RWPE2 (cell line): Measurements from ENCODE around the gene DSE.

Experiments
- ATAC-seq: fragments of 200-7000 bp; cut with Tn5 transposase; 3 replicates; pipeline ENCODE4 v1.9.1; 2021; ENCODE audit warnings: low read depth
- DNase-seq: peaks from one replicate; pipeline ENCODE4 v3.0.0-alpha.2; 2020; ENCODE audit warnings: low spot score
- H3K27ac ChIP-seq: fragments of 450-650 bp; 2 replicates; pipeline ENCODE4 v1.5.1; 2017; ENCODE audit warnings: mild to moderate bottlenecking; ENCODE audit not compliant: poor library complexity, severe bottlenecking
- H3K27me3 ChIP-seq: fragments of 250-450 bp; sonication (Bioruptor Pico); 2 replicates; pipeline ENCODE4 v1.5.1; 2021; ENCODE audit warnings: mild to moderate bottlenecking, moderate library complexity; ENCODE audit not compliant: insufficient read depth, poor library complexity, severe bottlenecking
- H3K36me3 ChIP-seq: fragments of 250-450 bp; sonication (Bioruptor Pico); 2 replicates; pipeline ENCODE4 v1.5.1; 2020; ENCODE audit warnings: low read depth, mild to moderate bottlenecking, moderate library complexity
- H3K4me1 ChIP-seq: fragments of 250-450 bp; sonication (Bioruptor Pico); 2 replicates; pipeline ENCODE4 v1.5.1; 2021; ENCODE audit warnings: mild to moderate bottlenecking, moderate library complexity; ENCODE audit not compliant: insufficient read depth, poor library complexity, severe bottlenecking
- H3K4me3 ChIP-seq: fragments of 250-450 bp; sonication (Bioruptor Pico); 2 replicates; pipeline ENCODE4 v1.5.1; 2021; ENCODE audit warnings: mild to moderate bottlenecking, moderate library complexity; ENCODE audit not compliant: severe bottlenecking
- H3K9me3 ChIP-seq: fragments of 250-450 bp; sonication (Bioruptor Pico); 2 replicates; pipeline ENCODE4 v1.5.1; 2021; ENCODE audit warnings: mild to moderate bottlenecking, moderate library complexity; ENCODE audit not compliant: severe bottlenecking
- CTCF ChIP-seq: fragments of 450-650 bp; IDR thresholded peaks from one replicate; pipeline ENCODE4 v1.5.1; 2017; ENCODE audit warnings: mild to moderate bottlenecking, moderate library complexity; ENCODE audit not compliant: poor library complexity, severe bottlenecking

DSE gene

GRCh38 chr6:116450185-116450710 lies 79.5 kb downstream of the DSE start:
- ATAC-seq: no peak
- no peak for TF ChIP-seq CTCF
- DNase-seq: no peak

GRCh38 chr6:116450769-116451740 lies 80.3 kb downstream of the DSE start:
- peak overlapping the region; percentile 32 for H3K27ac ChIP-seq

More at GRCh38 chr6:116450185-116450710, 79.5 kb downstream of the DSE start:
- H3K4me3 ChIP-seq: no peak overlapping the region
- H3K4me1 ChIP-seq: peaks cover 34% of the 10 kb centered on the region
- no peaks in the 10 kb centered on the region for H3K9me3 ChIP-seq
- no peak overlapping the region for H3K27ac ChIP-seq
- H3K27me3 ChIP-seq: no peaks in the 10 kb centered on the region
- H3K36me3 ChIP-seq: no peaks in the 10 kb centered on the region

GRCh38 chr6:116451916-116452315 lies 81.2 kb downstream of the DSE start:
- Histone ChIP-seq H3K27me3 (no peaks in the 10 kb centered on the region), H3K9me3 (no peaks in the 10 kb centered on the region), H3K4me1 (peaks cover 25% of the 10 kb centered on the region), H3K36me3 (no peaks in the 10 kb centered on the region), H3K27ac (peak overlapping the region; percentile 32), H3K4me3 (no peak overlapping the region)
- ATAC-seq: no peak
- TF ChIP-seq CTCF: no peak
- DNase-seq: no peak

More at GRCh38 chr6:116450769-116451740, 80.3 kb downstream of the DSE start:
- DNase-seq: no peak
- Histone ChIP-seq H3K27me3 (no peaks in the 10 kb centered on the region), H3K9me3 (no peaks in the 10 kb centered on the region), H3K4me1 (peaks cover 31% of the 10 kb centered on the region), H3K36me3 (no peaks in the 10 kb centered on the region), H3K4me3 (no peak overlapping the region)
- no peak for TF ChIP-seq CTCF
- peak; percentile 11; the same call in 1 of the 3 replicates for ATAC-seq

- no peak for DNase-seq
- Histone ChIP-seq H3K4me1 (peaks cover 21% of the 10 kb centered on the region), H3K36me3 (no peaks in the 10 kb centered on the region), H3K9me3 (no peaks in the 10 kb centered on the region), H3K27me3 (no peaks in the 10 kb centered on the region), H3K27ac (no peak overlapping the region), H3K4me3 (no peak overlapping the region)
- no peak for ATAC-seq
- no peak for TF ChIP-seq CTCF
These were observed 81.8 kb downstream of the DSE start for GRCh38 chr6:116452531-116452930.
